GM23248 (cell line): ENCODE measurements around the gene PLCE1.

Source experiments
- EZH2 ChIP-seq: fragments of 200-600 bp; sonication (generic); IDR thresholded peaks from 2 replicates; pipeline ENCODE4 v1.6.1; 2018; ENCODE audit warnings: antibody characterized with exemption, mild to moderate bottlenecking; ENCODE audit not compliant: insufficient read depth, poor library complexity, severe bottlenecking
- EZH2phosphoT487 ChIP-seq: fragments of 200-600 bp; sonication (generic); IDR thresholded peaks from 2 replicates; pipeline ENCODE4 v1.6.1; 2018; ENCODE audit warnings: antibody characterized with exemption, moderate library complexity, mild to moderate bottlenecking, low read depth; ENCODE audit not compliant: insufficient read depth

GRCh38 chr10:93967756-93968155 lies 26.0 kb upstream of the PLCE1 start:
- TF ChIP-seq EZH2 (no peak), EZH2phosphoT487 (no peak)
